ENCODE results near the gene KIAA0513.

KIAA0513 gene

GRCh38 chr16:85101956-85102630 is 74.5 kb downstream of the KIAA0513 start:
- Histone ChIP-seq H4K20me1 (ENCODE audit: insufficient read depth, low read length, poor library complexity, severe bottlenecking) (no peaks in the 10 kb centered on the region), H3K79me2 (ENCODE audit: insufficient read depth, low read length) (no peaks in the 10 kb centered on the region), H3K4me3 (ENCODE audit: low read length, poor library complexity, severe bottlenecking) (no peak overlapping the region), H3K9ac (ENCODE audit: low read depth, low read length, poor library complexity, severe bottlenecking) (no peak overlapping the region), H2AFZ (ENCODE audit: low read length) (no peak overlapping the region), H3K9me2 (replicated peaks; ENCODE audit: low read depth, low read length) (no peaks in the 10 kb centered on the region), H3K9me3 (ENCODE audit: insufficient read depth, low read depth, low read length) (no peaks in the 10 kb centered on the region), H3K36me3 (ENCODE audit: insufficient read depth, low read length) (no peaks in the 10 kb centered on the region), H3K27me3 (ENCODE audit: insufficient read depth, low read length, poor library complexity, severe bottlenecking) (no peaks in the 10 kb centered on the region), H3F3A (ENCODE audit: low read depth) (no peaks in the 10 kb centered on the region), H3K4me1 (ENCODE audit: insufficient read depth, low read length, poor library complexity, severe bottlenecking) (peaks cover 15% of the 10 kb centered on the region), H3K4me2 (ENCODE audit: low read depth, low read length, poor library complexity, severe bottlenecking) (no peak overlapping the region)
- TF ChIP-seq EZH2phosphoT487 (IDR thresholded peaks at IDR 0.05; ENCODE audit: borderline replicate concordance) = no peak
- no peak for TF ChIP-seq CTCF (conservative IDR thresholded peaks at IDR 0.05; ENCODE audit: low read length)

- H3K4me2 ChIP-seq (ENCODE audit: low read depth, low read length, poor library complexity, severe bottlenecking) = no peak overlapping the region
- H4K20me1 ChIP-seq (ENCODE audit: insufficient read depth, low read length, poor library complexity, severe bottlenecking) = no peaks in the 10 kb centered on the region
- no peaks in the 10 kb centered on the region for H3F3A ChIP-seq (ENCODE audit: low read depth)
- H3K79me2 ChIP-seq (ENCODE audit: insufficient read depth, low read length) = no peaks in the 10 kb centered on the region
- TF ChIP-seq CTCF (conservative IDR thresholded peaks at IDR 0.05; ENCODE audit: low read length) = no peak
- TF ChIP-seq EZH2phosphoT487 (IDR thresholded peaks at IDR 0.05; ENCODE audit: borderline replicate concordance) = no peak
- no peaks in the 10 kb centered on the region for H3K9me2 ChIP-seq (replicated peaks; ENCODE audit: low read depth, low read length)
- no peak overlapping the region for H2AFZ ChIP-seq (ENCODE audit: low read length)
- no peaks in the 10 kb centered on the region for H3K9me3 ChIP-seq (ENCODE audit: insufficient read depth, low read depth, low read length)
- no peaks in the 10 kb centered on the region for H3K36me3 ChIP-seq (ENCODE audit: insufficient read depth, low read length)
- H3K9ac ChIP-seq (ENCODE audit: low read depth, low read length, poor library complexity, severe bottlenecking) = no peak overlapping the region
- H3K4me3 ChIP-seq (ENCODE audit: low read length, poor library complexity, severe bottlenecking) = no peak overlapping the region
- H3K4me1 ChIP-seq (ENCODE audit: insufficient read depth, low read length, poor library complexity, severe bottlenecking) = peaks cover 15% of the 10 kb centered on the region
- no peaks in the 10 kb centered on the region for H3K27me3 ChIP-seq (ENCODE audit: insufficient read depth, low read length, poor library complexity, severe bottlenecking)
Measured at GRCh38 chr16:85103114-85104079, 75.8 kb downstream of the KIAA0513 start.

GRCh38 chr16:85104147-85104546 is 76.6 kb downstream of the KIAA0513 start:
- H3K79me2 ChIP-seq (ENCODE audit: insufficient read depth, low read length) = no peaks in the 10 kb centered on the region
- no peak overlapping the region for H2AFZ ChIP-seq (ENCODE audit: low read length)
- TF ChIP-seq CTCF (conservative IDR thresholded peaks at IDR 0.05; ENCODE audit: low read length) = 0 out of 2 replicates have a peak, but pooled peaks have one; percentile 13
- TF ChIP-seq EZH2phosphoT487 (IDR thresholded peaks at IDR 0.05; ENCODE audit: borderline replicate concordance) = no peak
- H3K9me2 ChIP-seq (replicated peaks; ENCODE audit: low read depth, low read length) = no peaks in the 10 kb centered on the region
- no peak overlapping the region for H3K4me3 ChIP-seq (ENCODE audit: low read length, poor library complexity, severe bottlenecking)
- H3F3A ChIP-seq (ENCODE audit: low read depth) = no peaks in the 10 kb centered on the region
- H3K9me3 ChIP-seq (ENCODE audit: insufficient read depth, low read depth, low read length) = no peaks in the 10 kb centered on the region
- peaks cover 15% of the 10 kb centered on the region for H3K4me1 ChIP-seq (ENCODE audit: insufficient read depth, low read length, poor library complexity, severe bottlenecking)
- no peaks in the 10 kb centered on the region for H3K36me3 ChIP-seq (ENCODE audit: insufficient read depth, low read length)
- H3K27me3 ChIP-seq (ENCODE audit: insufficient read depth, low read length, poor library complexity, severe bottlenecking) = no peaks in the 10 kb centered on the region
- H3K4me2 ChIP-seq (ENCODE audit: low read depth, low read length, poor library complexity, severe bottlenecking) = no peak overlapping the region
- H3K9ac ChIP-seq (ENCODE audit: low read depth, low read length, poor library complexity, severe bottlenecking) = peak overlapping the region; percentile 42
- H4K20me1 ChIP-seq (ENCODE audit: insufficient read depth, low read length, poor library complexity, severe bottlenecking) = no peaks in the 10 kb centered on the region
